OCI-LY3 (cell line): ENCODE data around the gene HCRTR2.
"Not testable (repeated sequence)": the region's sequence is repeated elsewhere in the genome, so short reads cannot be mapped to it uniquely, and the experiment has no call there.

ENCODE experiments used
- H2AFZ ChIP-seq: fragments of 200-600, 300-600 bp; shearing (Covaris generic); 2 replicates; pipeline ENCODE4 v1.6.0; 2014; ENCODE audit warnings: antibody characterized with exemption, low read depth, low read length
- H3K27ac ChIP-seq: fragments of 200-600, 300-600 bp; sonication (generic); 2 replicates; pipeline ENCODE4 v1.5.1; 2014; ENCODE audit warnings: mild to moderate bottlenecking, low read length, moderate library complexity, mixed read lengths
- H3K27me3 ChIP-seq: fragments of 200-600, 300-600 bp; sonication (generic); 2 replicates; pipeline ENCODE4 v1.6.1; 2014; ENCODE audit warnings: low read depth, low read length, mixed read lengths
- H3K36me3 ChIP-seq: fragments of 200-600, 300-600 bp; sonication (generic); replicated peaks from 2 replicates; pipeline ENCODE3; 2014; ENCODE audit warnings: low read depth, low read length, mixed read lengths
- H3K4me1 ChIP-seq: fragments of 300-600, 200-600 bp; sonication (generic); 2 replicates; pipeline ENCODE4 v1.6.1; 2014; ENCODE audit warnings: low read length, mixed read lengths
- H3K4me2 ChIP-seq: fragments of 200-600, 300-600 bp; sonication (generic); 2 replicates; pipeline ENCODE4 v1.6.1; 2014; ENCODE audit warnings: low read length, mixed read lengths
- H3K4me3 ChIP-seq: fragments of 300-600, 200-600 bp; sonication (generic); 2 replicates; pipeline ENCODE4 v1.5.1; 2014; ENCODE audit warnings: antibody characterized with exemption, mild to moderate bottlenecking, low read length, moderate library complexity
- H3K79me2 ChIP-seq: fragments of 300-600, 200-600 bp; shearing (Covaris generic); 2 replicates; pipeline ENCODE4 v1.6.1; 2014; ENCODE audit warnings: mild to moderate bottlenecking, low read length, mixed read lengths
- H3K9ac ChIP-seq: fragments of 300-600, 200-600 bp; shearing (Covaris generic); 2 replicates; pipeline ENCODE4 v1.6.0; 2014; ENCODE audit warnings: mild to moderate bottlenecking, low read length, moderate library complexity
- H3K9me3 ChIP-seq: fragments of 200-600, 300-600 bp; shearing (Covaris generic); 2 replicates; pipeline ENCODE4 v1.6.1; 2014; ENCODE audit warnings: low read length, mixed read lengths; ENCODE audit not compliant: insufficient read depth
- H4K20me1 ChIP-seq: fragments of 200-600, 300-600 bp; sonication (generic); 2 replicates; pipeline ENCODE4 v1.6.1; 2016; ENCODE audit warnings: low read length, mixed read lengths; ENCODE audit not compliant: insufficient read depth
- EZH2phosphoT487 ChIP-seq: fragments of 200-600 bp; shearing (Covaris generic); IDR thresholded peaks from 2 replicates; pipeline ENCODE4 v1.6.1; 2018; ENCODE audit warnings: antibody characterized with exemption, mixed run types, low read depth
- TF ChIP-seq, protein P1 (sequence below): fragments of 200-600, 300-600 bp; sonication (generic); IDR thresholded peaks from 2 replicates; pipeline ENCODE4 v1.5.1; 2014; ENCODE audit warnings: antibody characterized with exemption, low read length, low read depth

The HCRTR2 gene

DNA sequence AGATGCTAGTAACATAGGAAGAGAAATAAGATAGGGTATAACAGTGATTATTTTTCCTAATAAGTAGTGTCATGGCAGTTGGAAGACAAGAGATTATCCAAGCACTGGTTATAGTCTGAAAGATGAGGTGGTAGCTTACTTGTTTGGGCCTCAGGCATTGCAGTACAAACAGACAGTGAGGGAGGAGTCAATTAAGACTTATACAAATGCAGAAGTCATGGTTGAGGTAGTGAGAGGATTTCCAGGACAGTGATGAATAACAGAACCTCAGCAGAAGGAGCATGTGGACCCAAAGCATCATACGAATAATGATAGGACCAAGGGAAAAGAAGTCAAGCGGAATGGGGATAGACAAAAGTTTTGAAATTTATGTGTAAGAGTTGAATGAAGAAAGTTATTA, 53.5 kb downstream of the HCRTR2 start:
- no peak overlapping the region for H3K9ac ChIP-seq
- no peak overlapping the region for H3K4me2 ChIP-seq
- no peak for TF ChIP-seq EZH2phosphoT487
- TF ChIP-seq, protein P1, sequence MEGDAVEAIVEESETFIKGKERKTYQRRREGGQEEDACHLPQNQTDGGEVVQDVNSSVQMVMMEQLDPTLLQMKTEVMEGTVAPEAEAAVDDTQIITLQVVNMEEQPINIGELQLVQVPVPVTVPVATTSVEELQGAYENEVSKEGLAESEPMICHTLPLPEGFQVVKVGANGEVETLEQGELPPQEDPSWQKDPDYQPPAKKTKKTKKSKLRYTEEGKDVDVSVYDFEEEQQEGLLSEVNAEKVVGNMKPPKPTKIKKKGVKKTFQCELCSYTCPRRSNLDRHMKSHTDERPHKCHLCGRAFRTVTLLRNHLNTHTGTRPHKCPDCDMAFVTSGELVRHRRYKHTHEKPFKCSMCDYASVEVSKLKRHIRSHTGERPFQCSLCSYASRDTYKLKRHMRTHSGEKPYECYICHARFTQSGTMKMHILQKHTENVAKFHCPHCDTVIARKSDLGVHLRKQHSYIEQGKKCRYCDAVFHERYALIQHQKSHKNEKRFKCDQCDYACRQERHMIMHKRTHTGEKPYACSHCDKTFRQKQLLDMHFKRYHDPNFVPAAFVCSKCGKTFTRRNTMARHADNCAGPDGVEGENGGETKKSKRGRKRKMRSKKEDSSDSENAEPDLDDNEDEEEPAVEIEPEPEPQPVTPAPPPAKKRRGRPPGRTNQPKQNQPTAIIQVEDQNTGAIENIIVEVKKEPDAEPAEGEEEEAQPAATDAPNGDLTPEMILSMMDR: no peak

DNA sequence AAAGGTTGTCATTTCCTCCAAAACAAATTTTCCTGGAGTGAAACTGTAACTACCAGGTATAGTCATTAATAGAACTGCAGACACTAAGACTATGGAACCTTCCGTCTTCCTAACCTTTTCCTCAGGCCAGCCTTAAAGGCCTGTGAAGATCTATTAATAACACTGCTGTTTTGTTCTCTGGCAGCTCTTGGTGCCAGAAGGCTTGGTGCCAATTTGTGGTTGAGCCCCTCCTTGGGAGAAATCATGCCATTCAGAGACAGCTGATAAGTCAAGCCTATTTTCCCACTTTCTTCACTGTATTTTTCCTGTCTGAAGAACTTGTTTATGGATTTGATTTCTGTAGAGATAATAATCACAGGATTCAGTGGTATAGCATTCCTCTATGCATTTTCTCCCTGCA, 64.8 kb downstream of the HCRTR2 start:
- Histone ChIP-seq H3K4me1 (no peaks in the 10 kb centered on the region), H3K27ac (no peak overlapping the region), H3K9me3 (no peaks in the 10 kb centered on the region), H3K79me2 (no peaks in the 10 kb centered on the region), H3K4me2 (no peak overlapping the region), H2AFZ (no peak overlapping the region), H4K20me1 (no peaks in the 10 kb centered on the region), H3K27me3 (no peaks in the 10 kb centered on the region), H3K36me3 (no peaks in the 10 kb centered on the region), H3K9ac (no peak overlapping the region), H3K4me3 (no peak overlapping the region)
- no peak for TF ChIP-seq EZH2phosphoT487
- TF ChIP-seq, protein P1: no peak

More for the DNA sequence above, 53.5 kb downstream of the HCRTR2 start:
- Histone ChIP-seq H3K27ac (no peak overlapping the region), H4K20me1 (no peaks in the 10 kb centered on the region), H3K9me3 (no peaks in the 10 kb centered on the region), H2AFZ (no peak overlapping the region), H3K27me3 (no peaks in the 10 kb centered on the region), H3K4me1 (no peaks in the 10 kb centered on the region), H3K4me3 (no peak overlapping the region), H3K79me2 (no peaks in the 10 kb centered on the region), H3K36me3 (no peaks in the 10 kb centered on the region)

DNA sequence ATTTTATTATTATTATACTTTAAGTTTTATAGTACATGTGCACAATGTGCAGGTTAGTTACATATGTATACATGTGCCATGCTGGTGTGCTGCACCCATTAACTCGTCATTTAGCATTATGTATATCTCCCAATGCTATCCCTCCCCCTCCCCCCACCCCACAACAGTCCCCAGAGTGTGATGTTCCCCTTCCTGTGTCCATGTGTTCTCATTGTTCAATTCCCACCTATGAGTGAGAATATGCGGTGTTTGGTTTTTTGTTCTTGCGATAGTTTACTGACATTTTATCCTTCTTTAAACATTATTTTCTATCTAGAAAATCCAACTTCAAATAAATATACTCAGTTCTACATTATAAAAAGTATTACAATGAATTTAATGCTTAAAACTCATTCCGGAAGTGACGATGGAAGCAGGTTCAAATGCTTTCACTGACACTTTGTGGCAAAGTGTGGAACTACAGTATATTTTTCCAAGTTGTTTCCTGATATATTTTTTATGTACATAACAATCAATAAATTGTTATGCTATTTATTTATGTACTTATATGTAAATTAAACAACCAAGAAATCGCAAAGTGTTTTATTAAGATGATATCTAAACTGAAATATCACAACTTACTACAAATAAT, 66.8 kb downstream of the HCRTR2 start:
- H3K4me3 ChIP-seq, H3K4me2 ChIP-seq, H3K9ac ChIP-seq, H4K20me1 ChIP-seq, H3K79me2 ChIP-seq, H3K4me1 ChIP-seq, H3K9me3 ChIP-seq, H3K27ac ChIP-seq, H3K27me3 ChIP-seq, H3K36me3 ChIP-seq: not testable (repeated sequence)
- H2AFZ ChIP-seq: peak overlapping the region; percentile 49; the same call in 1 of the 2 replicates
- TF ChIP-seq, protein P1: peak; percentile 68

DNA sequence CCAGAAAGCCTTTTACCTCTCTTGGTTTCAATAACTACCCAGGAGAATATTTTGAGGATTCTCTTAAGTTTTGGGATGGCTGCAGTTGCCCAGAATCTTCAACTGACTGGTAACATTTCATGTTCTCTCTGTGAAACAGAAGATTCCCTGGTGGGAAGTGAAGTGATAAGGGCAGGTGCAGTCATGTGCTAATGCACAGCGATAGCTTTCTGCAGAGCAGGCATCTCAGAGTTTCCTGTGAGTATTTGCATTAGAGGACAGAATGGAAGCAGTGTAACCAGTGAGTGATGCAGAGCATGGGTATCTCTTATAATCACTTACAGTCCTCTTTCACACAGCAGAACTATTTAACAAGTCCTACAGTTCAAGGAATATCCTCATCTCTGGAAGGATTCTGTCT, 76.1 kb downstream of the HCRTR2 start:
- Histone ChIP-seq H4K20me1 (no peaks in the 10 kb centered on the region), H3K4me2 (no peak overlapping the region), H3K36me3 (no peaks in the 10 kb centered on the region), H3K4me3 (no peak overlapping the region), H3K9me3 (no peaks in the 10 kb centered on the region), H3K9ac (no peak overlapping the region), H2AFZ (no peak overlapping the region), H3K27me3 (no peaks in the 10 kb centered on the region), H3K4me1 (no peaks in the 10 kb centered on the region), H3K27ac (no peak overlapping the region), H3K79me2 (no peaks in the 10 kb centered on the region)
- no peak for TF ChIP-seq EZH2phosphoT487
- TF ChIP-seq, protein P1: no peak
